Lower leg skin (tissue), 4 donors: ENCODE results near the gene BICDL2. TPM values are rescaled to one million over a fixed set of nuclear protein-coding genes. Genes with fewer than 3 reads are reported as not detected.
"Not testable (repeated sequence)": the region's sequence is repeated elsewhere in the genome, so short reads cannot be mapped to it uniquely, and the experiment has no call there.

ENCODE experiments used
- DNase-seq, 2 donors: peaks; one replicate each; pipeline ENCODE4 v3.0.0-alpha.2; 2019; ENCODE audit warnings: low spot score in 2 of 2
- H3K4me3 ChIP-seq: fragments of 200-600 bp; sonication (generic); 2 replicates; pipeline ENCODE4 v1.5.1; 2017; ENCODE audit warnings: mild to moderate bottlenecking, low read depth; ENCODE audit not compliant: poor library complexity, severe bottlenecking
- POLR2A ChIP-seq, 2 donors: fragments of 450-650 bp; IDR thresholded peaks; one replicate each; pipeline ENCODE4 v1.6.1; 2016 to 2017; ENCODE audit warnings: antibody characterized with exemption in 2 of 2, mild to moderate bottlenecking in 1 of 2, moderate library complexity in 1 of 2
- WGBS, 2 donors: methylation state at CpG; one replicate each; pipeline ENCODE4 v1.1.5; 2018; 5-methylcytosine and 5-hydroxymethylcytosine counted together
- intact Hi-C: fragments of 100-400 bp; cut with DNase I; formaldehyde crosslinking; loops from one replicate; pipeline ENCODE4 v1.15.0; 2023; ENCODE audit warnings: low total_unique reads
- total RNA-seq, 4 donors: library from RNA; depleted of rRNA; stranded (reverse); fragments of >200 nt; gene quantifications; one replicate each; pipeline ENCODE4 v1.1.0, GENCODE V29; 2016
- TF ChIP-seq, protein P1 (sequence below), 3 donors: fragments of 450-650 bp; IDR thresholded peaks; one replicate each; pipeline ENCODE4 v1.5.1; 2016; ENCODE audit warnings: antibody characterized with exemption in 3 of 3, mild to moderate bottlenecking in 3 of 3, moderate library complexity in 2 of 3

BICDL2 gene
- total RNA-seq, 4 donors from 2014 or later, result 87.2 to 115 (median 106) TPM

DNA sequence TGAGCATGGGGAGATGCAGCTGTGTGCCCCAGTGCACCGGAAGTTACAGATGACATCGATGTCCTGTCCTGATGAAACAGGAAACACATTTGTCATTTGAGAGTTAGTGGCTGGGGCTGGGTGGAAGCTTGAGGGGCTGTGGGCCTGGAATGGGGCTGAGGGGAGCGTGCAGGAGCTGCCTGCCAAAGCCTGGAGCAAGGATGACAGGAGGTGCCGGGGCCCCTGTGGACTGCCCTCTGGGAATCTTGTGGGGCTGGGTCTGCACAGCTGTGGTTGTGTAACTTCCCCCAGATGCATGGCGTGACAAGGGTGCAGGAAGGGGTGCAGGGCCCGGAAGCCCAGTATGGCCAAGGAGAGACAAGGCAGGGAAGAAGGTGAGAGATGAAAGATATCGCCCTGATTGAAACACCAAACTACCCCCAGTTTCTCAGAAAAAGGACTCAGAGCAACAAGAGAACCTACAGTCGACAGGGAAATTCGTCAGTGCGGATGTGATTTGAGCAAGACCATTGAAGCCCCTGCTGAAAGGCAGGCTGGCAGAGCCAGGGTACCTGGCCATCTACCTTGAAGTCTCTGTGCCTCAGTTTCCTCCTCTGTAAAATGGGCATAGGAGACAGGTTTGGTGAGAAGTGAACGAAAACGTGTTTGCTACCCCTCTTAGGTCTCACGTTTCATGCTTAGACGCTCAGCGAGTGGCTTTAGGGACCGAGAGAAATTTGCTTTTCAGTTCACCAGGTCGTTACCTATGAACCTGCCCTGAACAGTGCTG lies 18.4 kb upstream of the BICDL2 start:
- H3K4me3 ChIP-seq, result no peak overlapping the region
- no peak for DNase-seq
- TF ChIP-seq, protein P1, sequence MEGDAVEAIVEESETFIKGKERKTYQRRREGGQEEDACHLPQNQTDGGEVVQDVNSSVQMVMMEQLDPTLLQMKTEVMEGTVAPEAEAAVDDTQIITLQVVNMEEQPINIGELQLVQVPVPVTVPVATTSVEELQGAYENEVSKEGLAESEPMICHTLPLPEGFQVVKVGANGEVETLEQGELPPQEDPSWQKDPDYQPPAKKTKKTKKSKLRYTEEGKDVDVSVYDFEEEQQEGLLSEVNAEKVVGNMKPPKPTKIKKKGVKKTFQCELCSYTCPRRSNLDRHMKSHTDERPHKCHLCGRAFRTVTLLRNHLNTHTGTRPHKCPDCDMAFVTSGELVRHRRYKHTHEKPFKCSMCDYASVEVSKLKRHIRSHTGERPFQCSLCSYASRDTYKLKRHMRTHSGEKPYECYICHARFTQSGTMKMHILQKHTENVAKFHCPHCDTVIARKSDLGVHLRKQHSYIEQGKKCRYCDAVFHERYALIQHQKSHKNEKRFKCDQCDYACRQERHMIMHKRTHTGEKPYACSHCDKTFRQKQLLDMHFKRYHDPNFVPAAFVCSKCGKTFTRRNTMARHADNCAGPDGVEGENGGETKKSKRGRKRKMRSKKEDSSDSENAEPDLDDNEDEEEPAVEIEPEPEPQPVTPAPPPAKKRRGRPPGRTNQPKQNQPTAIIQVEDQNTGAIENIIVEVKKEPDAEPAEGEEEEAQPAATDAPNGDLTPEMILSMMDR (IDR thresholded peaks at IDR 0.05), result no peak
- intact Hi-C loops, result no loop called here
- WGBS, 2 donors, result 81 to 83% methylated on average over 17 of the region's 17 CpGs

GRCh38 chr16:3053330-3053710 lies 16.6 kb upstream of the BICDL2 start:
- intact Hi-C loops, DNase-seq, H3K4me3 ChIP-seq: not testable (repeated sequence)
- 93 to 96% methylated on average over 7 of the region's 13 CpGs for WGBS, 2 donors

- not testable (repeated sequence) for DNase-seq
These were observed 16.0 kb upstream of the BICDL2 start for GRCh38 chr16:3052571-3053329.

GRCh38 chr16:3051494-3051893 lies 14.8 kb upstream of the BICDL2 start:
- intact Hi-C loops, result no loop called here
- 65 to 86% methylated on average over 9 of the region's 9 CpGs for WGBS, 2 donors
- H3K4me3 ChIP-seq, result no peak overlapping the region
- no peak for TF ChIP-seq POLR2A (IDR thresholded peaks at IDR 0.05)
- TF ChIP-seq, protein P1 (IDR thresholded peaks at IDR 0.05), result no peak
- DNase-seq, result no peak

More at GRCh38 chr16:3052571-3053329, 16.0 kb upstream of the BICDL2 start:
- 71 to 77% methylated on average over 7 to 10 of the region's 12 CpGs for WGBS, 2 donors
- intact Hi-C loops, H3K4me3 ChIP-seq: not testable (repeated sequence)

DNA sequence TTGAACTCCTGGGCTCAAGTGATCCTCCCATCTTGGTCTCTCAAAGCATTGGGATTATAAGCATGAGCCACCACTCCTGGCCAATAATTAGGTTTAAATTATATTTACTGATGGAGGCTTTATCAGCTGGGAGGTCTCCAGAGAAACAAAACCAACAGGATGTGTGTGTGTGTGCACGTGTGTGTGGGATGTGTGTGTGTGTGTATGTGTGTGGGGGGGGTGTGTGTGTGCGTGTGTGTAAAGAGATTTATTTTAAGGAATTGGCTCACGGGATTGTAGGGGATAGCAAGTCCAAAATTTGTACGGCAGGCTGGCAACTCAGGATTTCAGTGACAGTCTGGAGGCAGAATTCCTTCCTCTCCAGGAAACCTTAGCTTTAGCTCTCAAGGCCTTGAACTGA lies 14.3 kb upstream of the BICDL2 start:
- WGBS, 2 donors, result 53 to 62% methylated on average over 4 of the region's 4 CpGs
- no peak for DNase-seq
- no peak overlapping the region for H3K4me3 ChIP-seq
- intact Hi-C loops, result no loop called here
- no peak for TF ChIP-seq POLR2A (IDR thresholded peaks at IDR 0.05)
- TF ChIP-seq, protein P1 (IDR thresholded peaks at IDR 0.05), result no peak

DNA sequence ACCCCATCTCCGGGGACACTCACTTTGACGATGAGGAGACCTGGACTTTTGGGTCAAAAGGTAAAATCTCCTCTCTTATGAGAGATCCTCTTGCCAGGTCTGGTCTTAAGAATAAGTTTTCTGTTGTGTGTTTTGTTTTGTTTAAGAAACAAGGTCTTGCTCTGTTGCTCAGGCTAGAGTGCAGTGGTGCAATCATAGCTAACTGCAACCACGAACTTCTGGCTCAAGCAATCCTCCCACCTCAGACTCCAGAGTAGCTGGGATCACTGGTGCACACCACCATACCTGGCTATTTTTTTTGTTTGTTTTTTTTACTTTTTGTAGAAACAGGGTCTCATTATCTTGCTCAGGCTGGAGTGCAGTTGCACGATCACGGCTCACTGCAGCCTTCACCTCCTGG lies 13.7 kb upstream of the BICDL2 start:
- DNase-seq, result no peak
- H3K4me3 ChIP-seq, result no peak overlapping the region
- WGBS, 2 donors, result 84 to 86% methylated on average over 5 of the region's 5 CpGs
- no peak for TF ChIP-seq POLR2A (IDR thresholded peaks at IDR 0.05)
- TF ChIP-seq, protein P1 (IDR thresholded peaks at IDR 0.05), result no peak
- intact Hi-C loops, result no loop called here
